HG02798 (cell line): ENCODE measurements around the gene VDR.
"Not testable (repeated sequence)": the region's sequence is repeated elsewhere in the genome, so short reads cannot be mapped to it uniquely, and the experiment has no call there.

Experiments used
- ATAC-seq: cut with Tn5 transposase; IDR thresholded peaks from one replicate; pipeline ENCODE4 v1.9.1; 2021; ENCODE audit warnings: mild to moderate bottlenecking; ENCODE audit not compliant: unreplicated experiment, poor library complexity

The VDR gene

DNA sequence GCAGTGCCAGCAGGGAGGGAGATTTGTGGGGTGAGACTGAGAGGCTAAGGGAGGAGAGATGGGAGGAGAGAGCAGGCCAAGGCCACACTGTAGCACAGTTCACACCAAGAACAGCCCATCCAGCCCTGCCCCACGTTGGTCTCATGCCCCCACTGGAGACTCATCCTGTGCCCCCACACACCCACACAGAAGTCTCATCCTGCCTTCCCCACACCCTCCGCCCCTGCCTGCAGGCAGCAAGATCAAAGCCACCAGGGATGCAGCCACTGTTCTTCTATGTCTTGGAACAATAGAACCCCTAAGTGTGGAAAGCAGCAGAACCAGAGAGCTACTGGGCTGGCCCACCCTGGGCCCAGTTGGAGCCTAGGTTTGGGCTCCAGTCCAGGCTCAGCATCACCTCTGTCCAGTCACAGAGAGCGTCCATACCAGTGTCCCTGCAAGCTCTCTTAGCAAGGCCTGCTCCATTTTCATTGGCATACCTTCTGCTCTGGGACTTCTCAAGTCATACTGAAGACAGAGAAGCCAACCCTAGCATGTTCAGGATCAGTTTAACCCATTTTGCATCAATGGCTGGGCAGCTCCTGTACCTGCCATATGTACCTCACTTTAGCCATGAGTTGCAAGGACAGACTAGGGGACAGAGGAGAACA lies 53.4 kb downstream of the VDR start:
- ATAC-seq, result no peak

DNA sequence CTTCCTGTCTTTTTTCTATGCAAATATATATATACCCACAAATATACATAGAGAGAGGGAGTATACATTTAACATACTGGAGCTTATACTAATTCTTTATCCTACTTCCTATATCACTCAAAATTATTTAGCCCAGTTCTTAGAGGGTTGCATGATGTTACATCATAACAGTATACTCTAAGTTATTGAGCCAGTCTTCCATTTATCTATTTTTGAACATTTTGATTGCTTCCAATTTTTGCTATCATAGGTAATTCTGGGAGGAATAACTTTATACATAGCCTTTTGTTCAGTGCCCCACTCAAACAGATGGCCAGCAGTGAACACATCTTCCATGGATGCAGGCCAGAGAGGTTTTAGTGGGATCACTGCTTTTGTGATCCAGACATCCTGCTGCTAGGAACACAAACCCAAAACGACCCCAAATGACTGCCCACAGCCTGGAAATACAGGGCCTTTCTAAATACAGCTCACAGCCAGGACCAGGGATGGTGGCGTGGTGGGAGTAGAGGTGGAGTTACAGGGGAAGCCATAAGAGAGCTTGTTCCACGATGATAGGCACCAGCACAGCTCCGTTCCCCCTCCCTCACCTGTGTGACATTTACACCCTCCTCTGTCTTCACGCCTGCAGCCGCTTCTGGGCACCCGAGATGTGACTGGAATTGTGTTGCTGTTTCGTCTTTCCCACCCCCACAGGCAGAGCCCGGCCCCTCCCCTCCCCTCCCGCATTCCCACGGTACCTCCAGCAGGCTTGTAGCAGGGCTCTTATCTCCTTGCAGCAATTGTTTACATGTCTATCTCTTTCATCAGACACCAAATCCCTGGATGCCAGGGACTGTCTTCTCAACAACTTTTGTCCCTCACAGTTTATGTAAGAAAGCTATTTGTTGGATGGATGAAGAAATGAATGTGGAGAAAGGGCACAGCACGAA lies 54.4 kb downstream of the VDR start:
- ATAC-seq, result no peak

GRCh38 chr12:47849261-47849660 lies 55.5 kb downstream of the VDR start:
- ATAC-seq, result no peak

- ATAC-seq, result no peak
These were observed 55.9 kb downstream of the VDR start for GRCh38 chr12:47848853-47849252.

GRCh38 chr12:47846294-47846996 lies 58.3 kb downstream of the VDR start:
- ATAC-seq, result no peak

GRCh38 chr12:47845081-47845480 lies 59.7 kb downstream of the VDR start:
- no peak for ATAC-seq

DNA sequence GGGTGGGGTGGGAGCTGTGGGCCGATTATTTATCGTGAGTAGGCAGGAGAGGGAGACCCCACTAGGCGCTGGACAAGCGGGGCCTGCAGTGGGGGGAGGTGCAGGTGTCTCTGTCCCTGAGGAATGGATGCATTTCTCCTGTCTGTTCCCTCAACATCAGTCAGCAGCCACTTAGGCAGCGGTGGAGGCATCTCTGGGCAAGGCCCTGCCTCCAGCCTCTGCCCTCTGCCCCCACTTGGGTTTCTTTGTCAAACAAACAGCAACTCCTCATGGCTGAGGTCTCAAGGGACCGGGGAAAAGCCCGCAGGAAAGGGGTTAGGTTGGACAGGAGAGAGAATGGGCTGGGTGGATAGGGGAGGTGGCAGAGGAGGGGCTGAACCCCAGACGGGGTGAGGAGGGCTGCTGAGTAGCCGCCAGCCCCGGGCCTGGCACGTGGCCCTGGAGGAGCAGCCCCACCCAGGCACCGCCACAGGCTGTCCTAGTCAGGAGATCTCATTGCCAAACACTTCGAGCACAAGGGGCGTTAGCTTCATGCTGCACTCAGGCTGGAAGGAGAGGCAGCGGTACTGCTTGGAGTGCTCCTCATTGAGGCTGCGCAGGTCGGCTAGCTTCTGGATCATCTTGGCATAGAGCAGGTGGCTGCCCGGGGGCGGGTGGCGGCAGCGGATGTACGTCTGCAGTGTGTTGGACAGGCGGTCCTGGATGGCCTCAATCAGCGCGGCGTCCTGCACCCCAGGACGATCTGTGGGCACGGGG lies 60.4 kb downstream of the VDR start:
- ATAC-seq, result no peak

DNA sequence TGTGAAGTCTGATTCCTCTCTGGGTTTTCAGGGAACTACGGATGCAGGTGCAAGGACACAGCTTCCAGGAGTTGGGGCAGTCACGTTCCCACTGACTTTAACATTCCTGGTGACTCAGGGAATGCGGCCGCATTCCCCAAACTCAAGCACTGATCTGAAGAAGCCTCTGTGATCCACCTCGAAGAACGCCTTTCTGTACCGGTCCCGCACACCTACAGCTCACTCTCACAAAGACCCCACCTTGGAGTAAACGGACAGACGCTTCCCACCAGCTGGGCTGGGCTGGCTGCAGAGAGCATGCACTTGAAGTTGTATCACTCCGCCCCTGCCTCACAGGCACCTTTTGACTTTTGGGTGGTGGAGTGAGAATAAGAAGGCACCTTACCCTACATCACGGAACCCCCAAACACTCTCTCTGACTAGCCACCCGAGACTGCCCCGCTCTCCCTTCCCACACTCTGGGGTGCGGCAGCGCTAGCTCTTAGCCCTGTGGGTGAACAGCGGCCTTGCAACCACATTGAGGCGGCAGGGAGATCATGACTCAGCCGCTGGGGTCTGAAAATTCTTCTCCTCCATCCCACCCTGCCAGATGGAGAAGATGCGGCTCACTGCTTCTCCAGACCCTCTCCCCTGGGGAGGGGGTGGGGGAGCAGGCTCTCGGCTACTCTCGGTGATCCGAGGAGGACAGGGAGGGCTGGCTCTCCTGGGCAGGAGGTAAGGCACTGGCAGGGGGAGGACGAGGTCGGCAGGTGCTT lies 61.4 kb downstream of the VDR start:
- no peak for ATAC-seq

- not testable (repeated sequence) for ATAC-seq
These were observed 62.3 kb downstream of the VDR start for GRCh38 chr12:47842543-47842942.

DNA sequence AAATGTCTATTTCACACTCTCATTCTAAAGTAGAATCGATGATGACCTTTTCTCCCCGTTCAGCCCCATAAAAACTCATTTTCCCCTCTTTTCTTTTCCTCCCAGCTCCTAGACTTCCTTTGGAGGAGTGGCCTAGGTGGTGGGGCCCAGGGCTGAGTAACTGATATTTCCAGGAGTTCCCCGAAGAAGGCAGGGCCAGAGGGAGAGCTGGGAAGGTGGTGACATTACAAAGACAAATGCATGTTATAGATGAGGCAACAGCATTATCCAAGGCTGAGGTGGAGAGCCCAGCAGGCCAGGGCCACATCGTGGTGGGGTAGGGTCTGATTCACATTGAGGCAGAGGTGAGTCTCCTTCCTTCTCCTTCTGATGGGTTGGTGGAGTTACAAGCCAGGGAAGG lies 62.9 kb downstream of the VDR start:
- ATAC-seq, result no peak

DNA sequence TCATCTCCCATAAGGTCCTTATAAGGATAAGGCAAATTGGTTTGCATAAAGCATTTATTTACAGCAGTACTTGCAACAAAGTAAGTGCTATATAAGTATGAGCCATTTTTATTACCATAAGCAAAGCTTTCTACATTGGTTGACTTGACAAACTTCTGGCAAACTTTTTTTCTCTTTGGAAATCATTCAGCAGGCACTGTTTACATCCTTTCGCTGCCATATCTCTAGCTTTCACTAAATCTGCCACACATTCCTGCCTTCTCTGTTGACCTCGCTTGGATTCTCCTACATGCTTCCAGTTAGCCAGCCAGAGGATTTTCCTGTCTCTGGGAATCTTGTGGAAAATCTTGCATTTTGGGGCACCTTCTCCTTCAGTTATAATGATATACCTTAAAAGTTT lies 63.3 kb downstream of the VDR start:
- ATAC-seq, result no peak

GRCh38 chr12:47840571-47840970 lies 64.2 kb downstream of the VDR start:
- ATAC-seq, result no peak

DNA sequence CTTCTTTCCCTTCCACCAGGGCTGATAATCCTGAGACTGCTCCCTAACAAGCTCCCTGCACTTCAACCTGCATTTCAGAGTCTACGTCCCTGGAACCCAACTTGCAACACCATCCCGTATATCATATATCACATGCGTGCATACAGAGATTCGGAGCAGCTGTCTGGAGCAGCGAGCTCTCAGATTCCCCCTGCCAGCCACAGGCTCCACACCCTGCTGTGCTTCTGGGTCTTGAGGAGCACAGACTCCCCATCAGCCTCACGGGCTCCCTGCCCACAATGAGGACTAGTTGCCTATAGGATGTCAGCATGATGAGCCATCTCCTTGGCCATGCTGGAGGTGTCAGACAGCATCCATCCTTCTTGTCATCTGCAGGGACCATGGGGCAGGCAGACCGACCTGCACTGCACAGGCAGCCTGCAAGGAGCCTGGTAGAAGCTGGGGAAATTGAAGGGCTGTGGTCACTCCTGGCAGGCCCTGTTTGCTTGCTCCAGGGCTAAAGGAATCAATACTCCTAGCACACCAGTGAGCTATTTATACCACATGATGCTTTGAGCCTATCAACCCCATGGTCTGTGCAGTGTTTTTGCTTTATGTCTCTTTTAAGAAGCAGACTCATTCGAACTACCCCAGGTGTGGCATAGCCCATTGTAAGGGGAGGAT lies 65.4 kb downstream of the VDR start:
- no peak for ATAC-seq

- ATAC-seq, result no peak
These were observed 66.4 kb downstream of the VDR start for GRCh38 chr12:47838286-47838931.

GRCh38 chr12:47837190-47838171 lies 67.3 kb downstream of the VDR start:
- peak; percentile 37 for ATAC-seq

DNA sequence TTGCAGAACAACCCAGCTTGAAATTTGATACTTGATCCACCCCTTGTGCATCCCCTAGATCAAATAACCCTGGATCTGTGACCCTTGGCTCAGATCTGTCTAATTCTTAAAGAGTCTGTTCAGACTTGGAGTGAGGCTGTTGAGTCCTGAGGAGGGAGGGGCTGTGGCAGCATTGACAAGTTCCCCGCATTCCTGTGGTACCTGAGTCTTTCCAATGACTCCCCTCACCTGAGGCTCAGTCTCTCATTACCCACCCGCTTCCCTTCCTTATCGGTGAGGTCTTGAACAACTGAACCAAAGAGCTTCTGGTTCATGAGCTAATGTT lies 69.0 kb downstream of the VDR start:
- ATAC-seq, result no peak

GRCh38 chr12:47835006-47835830 lies 69.6 kb downstream of the VDR start:
- no peak for ATAC-seq
